ENCODE results near the gene FYN. TPM values are rescaled to one million over a fixed set of nuclear protein-coding genes. Genes with fewer than 3 reads are reported as not detected.

FYN gene
- total RNA-seq, 1 experiment from 2014 or later = 18.5 TPM

DNA sequence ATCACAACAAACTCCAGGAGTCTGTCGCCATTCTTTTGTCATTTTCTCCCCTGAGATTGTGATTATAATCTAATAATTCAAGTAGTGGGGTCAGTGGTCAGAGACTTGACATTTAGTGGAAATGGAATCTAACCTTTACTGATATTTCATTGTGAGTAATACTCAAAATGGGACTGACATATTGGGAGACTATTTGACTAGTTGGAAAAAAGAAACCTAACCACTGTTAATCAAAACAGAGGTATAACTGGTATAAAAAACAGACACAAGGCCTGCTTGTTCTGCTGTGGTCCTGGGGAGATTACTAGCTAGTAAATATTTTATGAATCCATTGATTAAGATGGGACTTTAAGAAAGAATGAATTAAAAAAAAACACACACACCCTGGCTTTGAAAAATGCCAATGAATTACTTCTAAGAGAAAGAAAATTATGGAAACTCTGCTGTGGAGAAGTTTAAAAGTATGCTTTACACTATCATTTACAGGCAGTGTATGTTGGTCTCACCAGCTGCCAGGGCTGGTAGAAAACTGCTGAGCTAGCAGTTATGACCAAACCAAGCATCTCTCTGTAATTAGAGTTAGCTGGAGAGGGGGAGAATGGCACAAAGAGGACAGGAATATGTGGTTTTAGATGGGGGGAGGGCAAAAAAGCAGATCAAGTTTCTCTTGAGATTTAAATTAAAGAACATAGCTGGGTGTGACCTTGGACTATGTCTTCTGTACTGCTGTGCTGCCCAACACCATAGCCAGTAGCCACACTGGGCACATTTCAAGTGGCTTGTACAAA, 103.7 kb downstream of the FYN start:
- Histone ChIP-seq H3K27me3 (ENCODE audit: insufficient read depth, low read length) (no peaks in the 10 kb centered on the region), H3K36me3 (ENCODE audit: control insufficient read depth in 1 of 2, insufficient read depth in 2 of 2, low read length in 2 of 2) (no peaks in the 10 kb centered on the region), H4K20me1 (ENCODE audit: insufficient read depth) (no peaks in the 10 kb centered on the region), H3K9me2 (ENCODE audit: insufficient read depth) (no peaks in the 10 kb centered on the region), H3K4me3 (replicated peaks in 1 of 2; ENCODE audit: low read depth in 1 of 2, low read length in 2 of 2) (no peak overlapping the region), H3K9ac (ENCODE audit: low read length) (no peak overlapping the region), H2AFZ (ENCODE audit: low read depth, low read length, poor library complexity, severe bottlenecking) (no peak overlapping the region), H3K79me2 (ENCODE audit: insufficient read depth, low read length) (no peaks in the 10 kb centered on the region), H3K9me3 (ENCODE audit: control insufficient read depth in 1 of 2, insufficient read depth in 1 of 2, low read depth in 1 of 2, low read length in 2 of 2) (no peaks in the 10 kb centered on the region), H3K4me2 (ENCODE audit: low read length) (no peak overlapping the region), H3K27ac (ENCODE audit: low read depth, low read length) (no peak overlapping the region), H3K4me1 (ENCODE audit: control insufficient read depth in 1 of 2, insufficient read depth in 2 of 2, low read length in 2 of 2) (no peaks in the 10 kb centered on the region)
- ChIA-PET POLR2A (no interaction called here), RAD21 (ENCODE audit: low non-redundant PET in 1 of 2, low total read pairs in 2 of 2, uncharacterized antibody in 2 of 2, unreplicated experiment in 2 of 2) (no interaction called here), CTCF (no interaction called here)
- TF ChIP-seq ELF1 (IDR thresholded peaks at IDR 0.05; ENCODE audit: borderline replicate concordance, low read depth) = no peak
- TF ChIP-seq CBX3 (IDR thresholded peaks at IDR 0.05; ENCODE audit: low read depth) = no peak
- TF ChIP-seq, protein P1, sequence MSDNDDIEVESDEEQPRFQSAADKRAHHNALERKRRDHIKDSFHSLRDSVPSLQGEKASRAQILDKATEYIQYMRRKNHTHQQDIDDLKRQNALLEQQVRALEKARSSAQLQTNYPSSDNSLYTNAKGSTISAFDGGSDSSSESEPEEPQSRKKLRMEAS (IDR thresholded peaks at IDR 0.05) = no peak
- no peak for TF ChIP-seq JUND (IDR thresholded peaks at IDR 0.05)
- TF ChIP-seq EZH2phosphoT487 (IDR thresholded peaks at IDR 0.05; ENCODE audit: borderline replicate concordance) = no peak
- TF ChIP-seq EZH2 (IDR thresholded peaks at IDR 0.05) = no peak
- TF ChIP-seq CEBPB (IDR thresholded peaks at IDR 0.05; ENCODE audit: low read depth) = no peak
- TF ChIP-seq, protein P2, sequence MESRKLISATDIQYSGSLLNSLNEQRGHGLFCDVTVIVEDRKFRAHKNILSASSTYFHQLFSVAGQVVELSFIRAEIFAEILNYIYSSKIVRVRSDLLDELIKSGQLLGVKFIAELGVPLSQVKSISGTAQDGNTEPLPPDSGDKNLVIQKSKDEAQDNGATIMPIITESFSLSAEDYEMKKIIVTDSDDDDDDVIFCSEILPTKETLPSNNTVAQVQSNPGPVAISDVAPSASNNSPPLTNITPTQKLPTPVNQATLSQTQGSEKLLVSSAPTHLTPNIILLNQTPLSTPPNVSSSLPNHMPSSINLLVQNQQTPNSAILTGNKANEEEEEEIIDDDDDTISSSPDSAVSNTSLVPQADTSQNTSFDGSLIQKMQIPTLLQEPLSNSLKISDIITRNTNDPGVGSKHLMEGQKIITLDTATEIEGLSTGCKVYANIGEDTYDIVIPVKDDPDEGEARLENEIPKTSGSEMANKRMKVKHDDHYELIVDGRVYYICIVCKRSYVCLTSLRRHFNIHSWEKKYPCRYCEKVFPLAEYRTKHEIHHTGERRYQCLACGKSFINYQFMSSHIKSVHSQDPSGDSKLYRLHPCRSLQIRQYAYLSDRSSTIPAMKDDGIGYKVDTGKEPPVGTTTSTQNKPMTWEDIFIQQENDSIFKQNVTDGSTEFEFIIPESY (IDR thresholded peaks at IDR 0.05; ENCODE audit: extremely low read depth, insufficient replicate concordance, low read length) = no peak
- no peak for TF ChIP-seq SP1 (IDR thresholded peaks at IDR 0.05; ENCODE audit: low read depth)
- TF ChIP-seq RAD21 (IDR thresholded peaks at IDR 0.05; ENCODE audit: low read depth) = no peak
- no peak for TF ChIP-seq TCF7L2 (IDR thresholded peaks at IDR 0.05; ENCODE audit: borderline replicate concordance, extremely low read depth, insufficient read depth, insufficient read length)
- no peak for TF ChIP-seq POLR2AphosphoS5 (IDR thresholded peaks at IDR 0.05; ENCODE audit: low read depth, low read length)
- TF ChIP-seq, protein P3, sequence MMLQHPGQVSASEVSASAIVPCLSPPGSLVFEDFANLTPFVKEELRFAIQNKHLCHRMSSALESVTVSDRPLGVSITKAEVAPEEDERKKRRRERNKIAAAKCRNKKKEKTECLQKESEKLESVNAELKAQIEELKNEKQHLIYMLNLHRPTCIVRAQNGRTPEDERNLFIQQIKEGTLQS (IDR thresholded peaks at IDR 0.05) = no peak
- no peak for TF ChIP-seq ZFX (IDR thresholded peaks at IDR 0.05)
- TF ChIP-seq ZNF274 (IDR thresholded peaks at IDR 0.05; ENCODE audit: low read depth, low read length) = no peak
- no peak for TF ChIP-seq SIN3A (IDR thresholded peaks at IDR 0.05; ENCODE audit: low read depth)
- TF ChIP-seq, protein P4, sequence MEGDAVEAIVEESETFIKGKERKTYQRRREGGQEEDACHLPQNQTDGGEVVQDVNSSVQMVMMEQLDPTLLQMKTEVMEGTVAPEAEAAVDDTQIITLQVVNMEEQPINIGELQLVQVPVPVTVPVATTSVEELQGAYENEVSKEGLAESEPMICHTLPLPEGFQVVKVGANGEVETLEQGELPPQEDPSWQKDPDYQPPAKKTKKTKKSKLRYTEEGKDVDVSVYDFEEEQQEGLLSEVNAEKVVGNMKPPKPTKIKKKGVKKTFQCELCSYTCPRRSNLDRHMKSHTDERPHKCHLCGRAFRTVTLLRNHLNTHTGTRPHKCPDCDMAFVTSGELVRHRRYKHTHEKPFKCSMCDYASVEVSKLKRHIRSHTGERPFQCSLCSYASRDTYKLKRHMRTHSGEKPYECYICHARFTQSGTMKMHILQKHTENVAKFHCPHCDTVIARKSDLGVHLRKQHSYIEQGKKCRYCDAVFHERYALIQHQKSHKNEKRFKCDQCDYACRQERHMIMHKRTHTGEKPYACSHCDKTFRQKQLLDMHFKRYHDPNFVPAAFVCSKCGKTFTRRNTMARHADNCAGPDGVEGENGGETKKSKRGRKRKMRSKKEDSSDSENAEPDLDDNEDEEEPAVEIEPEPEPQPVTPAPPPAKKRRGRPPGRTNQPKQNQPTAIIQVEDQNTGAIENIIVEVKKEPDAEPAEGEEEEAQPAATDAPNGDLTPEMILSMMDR (IDR thresholded peaks at IDR 0.05 in 2 of 3, conservative IDR thresholded peaks at IDR 0.05 in 1 of 3; ENCODE audit: borderline replicate concordance in 1 of 3, insufficient read depth in 1 of 3, low read depth in 2 of 3, low read length in 2 of 3) = no peak
- ATAC-seq (no peak), DNase-seq (ENCODE audit: low read depth, low spot score) (no peak)
- intact Hi-C loops (cut with micrococcal nuclease) = no loop called here
- no TSS peak for BruUV-seq (replicated peaks)
